Measurements from ENCODE around the gene KDM4C.
A peak's percentile ranks its signal among the peaks of the same experiment; 100 is the strongest.
"Not testable (repeated sequence)": the region's sequence is repeated elsewhere in the genome, so short reads cannot be mapped to it uniquely, and the experiment has no call there.

The KDM4C gene

GRCh38 chr9:7180247-7180646, 422.5 kb downstream of the KDM4C start:
- no peak for DNase-seq

GRCh38 chr9:7183139-7183538, 425.4 kb downstream of the KDM4C start:
- DNase-seq = not testable (repeated sequence)

- DNase-seq = no peak
These were observed 427.8 kb downstream of the KDM4C start for GRCh38 chr9:7185612-7186011.

GRCh38 chr9:7186175-7186574, 428.4 kb downstream of the KDM4C start:
- no peak for DNase-seq

GRCh38 chr9:7192266-7192665, 434.5 kb downstream of the KDM4C start:
- no peak for DNase-seq

GRCh38 chr9:7195526-7195925, 437.8 kb downstream of the KDM4C start:
- DNase-seq = no peak

GRCh38 chr9:7196467-7196866, 438.7 kb downstream of the KDM4C start:
- DNase-seq = no peak

GRCh38 chr9:7201196-7201595, 443.4 kb downstream of the KDM4C start:
- DNase-seq = no peak

- no peak for DNase-seq
These were observed 448.0 kb downstream of the KDM4C start for GRCh38 chr9:7205806-7206205.

- DNase-seq = no peak
These were observed 448.5 kb downstream of the KDM4C start for GRCh38 chr9:7206221-7206758.

- DNase-seq = no peak
These were observed 451.4 kb downstream of the KDM4C start for GRCh38 chr9:7209016-7209715.

GRCh38 chr9:7209990-7210389, 452.2 kb downstream of the KDM4C start:
- DNase-seq = no peak

GRCh38 chr9:7210854-7211637, 453.3 kb downstream of the KDM4C start:
- DNase-seq = peak; percentile 14

- DNase-seq = no peak
These were observed 453.9 kb downstream of the KDM4C start for GRCh38 chr9:7211657-7212056.

GRCh38 chr9:7212101-7212500, 454.3 kb downstream of the KDM4C start:
- no peak for DNase-seq

GRCh38 chr9:7216004-7216841, 458.4 kb downstream of the KDM4C start:
- no peak for DNase-seq

GRCh38 chr9:7223981-7224380, 466.2 kb downstream of the KDM4C start:
- no peak for DNase-seq

Measured in NCI-H187 (cell line).